HL-60 (cell line): ENCODE results near the gene HCLS1.
"Not testable (repeated sequence)": the region's sequence is repeated elsewhere in the genome, so short reads cannot be mapped to it uniquely, and the experiment has no call there.

Source experiments
- DNase-seq, 2 experiments: peaks; one replicate each; pipeline ENCODE4 v3.0.0-alpha.2; 2010 to 2020; ENCODE audit warnings: low read depth in 1 of 2, low spot score in 1 of 2
- H3K27ac ChIP-seq: fragments of 250-450 bp; sonication (Bioruptor Pico); replicated peaks from 2 replicates; pipeline ENCODE4 v1.5.1; 2020; ENCODE audit warnings: mild to moderate bottlenecking, moderate library complexity
- H3K27me3 ChIP-seq: fragments of 250-450 bp; sonication (Bioruptor Pico); 2 replicates; pipeline ENCODE4 v1.5.1; 2021; ENCODE audit warnings: mild to moderate bottlenecking, moderate library complexity; ENCODE audit not compliant: insufficient read depth, poor library complexity, severe bottlenecking
- H3K4me3 ChIP-seq: replicated peaks from 2 replicates; pipeline ENCODE4 v1.5.1; 2011; ENCODE audit warnings: mild to moderate bottlenecking, control low read depth, low read length; ENCODE audit not compliant: insufficient read depth
- CTCF ChIP-seq: IDR thresholded peaks from one replicate; pipeline ENCODE4 v1.5.1; 2011; ENCODE audit warnings: low read length, control low read depth, inconsistent platforms; ENCODE audit not compliant: insufficient read depth
- GABPA ChIP-seq: IDR thresholded peaks from 2 replicates; pipeline ENCODE4 v1.6.1; 2012; ENCODE audit warnings: low read depth
- POLR2AphosphoS5 ChIP-seq: IDR thresholded peaks from 2 replicates; pipeline ENCODE4 v1.6.1; 2012; ENCODE audit warnings: low read depth
- REST ChIP-seq: IDR thresholded peaks from 2 replicates; pipeline ENCODE4 v1.6.1; 2012; ENCODE audit warnings: low read depth; ENCODE audit not compliant: insufficient replicate concordance
- SPI1 ChIP-seq: IDR thresholded peaks from 2 replicates; pipeline ENCODE4 v1.6.1; 2012; ENCODE audit warnings: low read depth, mild to moderate bottlenecking, borderline replicate concordance

HCLS1 gene

GRCh38 chr3:121696186-121696585 lies 35.5 kb upstream of the HCLS1 start:
- Histone ChIP-seq H3K4me3 (no peak overlapping the region), H3K27ac (no peak overlapping the region), H3K27me3 (no peaks in the 10 kb centered on the region)
- TF ChIP-seq REST, result no peak
- TF ChIP-seq CTCF, result no peak
- no peak for TF ChIP-seq POLR2AphosphoS5
- TF ChIP-seq SPI1, result no peak
- no peak for TF ChIP-seq GABPA
- DNase-seq, result no peak

GRCh38 chr3:121692010-121692699 lies 31.5 kb upstream of the HCLS1 start:
- Histone ChIP-seq H3K27me3 (no peaks in the 10 kb centered on the region), H3K27ac (no peak overlapping the region), H3K4me3 (no peak overlapping the region)
- no peak for DNase-seq
- TF ChIP-seq SPI1 (no peak), GABPA (no peak), REST (no peak), CTCF (no peak), POLR2AphosphoS5 (no peak)

GRCh38 chr3:121690777-121691405 lies 30.2 kb upstream of the HCLS1 start:
- TF ChIP-seq SPI1 (no peak), GABPA (no peak), CTCF (no peak), REST (no peak), POLR2AphosphoS5 (no peak)

GRCh38 chr3:121688747-121689146 lies 28.0 kb upstream of the HCLS1 start:
- H3K4me3 ChIP-seq, H3K27me3 ChIP-seq, H3K27ac ChIP-seq, DNase-seq: not testable (repeated sequence)

More at GRCh38 chr3:121690777-121691405, 30.2 kb upstream of the HCLS1 start:
- Histone ChIP-seq H3K27me3 (no peaks in the 10 kb centered on the region), H3K4me3 (no peak overlapping the region), H3K27ac (no peak overlapping the region)
- DNase-seq, result no peak
